Keratinocyte (primary cell): ENCODE measurements around the gene CDC20B. TPM values are rescaled to one million over a fixed set of nuclear protein-coding genes. Genes with fewer than 3 reads are reported as not detected.

Source experiments
- DNase-seq: peaks from one replicate; pipeline ENCODE4 v3.0.0-alpha.2; 2011; ENCODE audit warnings: low read depth, missing footprints, low spot score
- FAIRE-seq: peaks from 2 replicates; lab custom pipeline; 2011; peaks lifted over from hg19 to GRCh38; lab: Jason Lieb, UNC
- H2AFZ ChIP-seq: 2 replicates; pipeline ENCODE4 v1.6.0; 2012; ENCODE audit warnings: low read length, control low read depth, inconsistent platforms; ENCODE audit not compliant: control insufficient read depth
- H3K27ac ChIP-seq: 2 replicates; pipeline ENCODE4 v1.5.1; 2011; ENCODE audit warnings: low read length; ENCODE audit not compliant: control insufficient read depth, insufficient read depth
- H3K27me3 ChIP-seq: 3 replicates; pipeline ENCODE4 v1.6.0; 2011; ENCODE audit warnings: low read length; ENCODE audit not compliant: control insufficient read depth, insufficient read depth; ENCODE audit errors: extremely low read depth
- H3K36me3 ChIP-seq, 2 experiments: 2 replicates in 1 of 2; 3 replicates in 1 of 2; pipeline ENCODE4 v1.5.1; 2011; ENCODE audit warnings: low read length in 2 of 2, mild to moderate bottlenecking in 1 of 2; ENCODE audit not compliant: control insufficient read depth in 2 of 2, insufficient read depth in 2 of 2; ENCODE audit errors: extremely low read depth in 1 of 2
- H3K4me1 ChIP-seq: 3 replicates; pipeline ENCODE4 v1.5.1; 2011; ENCODE audit warnings: low read length; ENCODE audit not compliant: control insufficient read depth, insufficient read depth; ENCODE audit errors: extremely low read depth
- H3K4me2 ChIP-seq: 3 replicates; pipeline ENCODE4 v1.6.0; 2011; ENCODE audit warnings: low read depth, low read length; ENCODE audit not compliant: control insufficient read depth, insufficient read depth; ENCODE audit errors: extremely low read depth
- H3K4me3 ChIP-seq, 3 experiments: fragments of 200-600 bp in 1 of 3; sonication (generic) in 1 of 3; 2 replicates in 2 of 3; 3 replicates in 1 of 3; pipeline ENCODE4 v1.5.1; 2011 to 2016; ENCODE audit warnings: low read length in 3 of 3, mild to moderate bottlenecking in 3 of 3, control low read depth in 2 of 3, inconsistent platforms in 1 of 3, low read depth in 1 of 3, mixed read lengths in 1 of 3, mixed run types in 1 of 3, moderate library complexity in 1 of 3; ENCODE audit not compliant: control insufficient read depth in 2 of 3, insufficient read depth in 2 of 3; ENCODE audit errors: extremely low read depth in 1 of 3
- H3K79me2 ChIP-seq: 2 replicates; pipeline ENCODE4 v1.6.0; 2012; ENCODE audit warnings: low read length; ENCODE audit not compliant: control insufficient read depth, insufficient read depth
- H3K9ac ChIP-seq: 3 replicates; pipeline ENCODE4 v1.6.0; 2011; ENCODE audit warnings: low read length; ENCODE audit not compliant: control insufficient read depth, insufficient read depth; ENCODE audit errors: extremely low read depth
- H3K9me1 ChIP-seq: 3 replicates; pipeline ENCODE4 v1.6.0; 2011; ENCODE audit warnings: low read length; ENCODE audit not compliant: control insufficient read depth, insufficient read depth; ENCODE audit errors: extremely low read depth
- H3K9me3 ChIP-seq: 2 replicates; pipeline ENCODE4 v1.5.1; 2012; ENCODE audit warnings: low read depth, low read length; ENCODE audit not compliant: control insufficient read depth
- H4K20me1 ChIP-seq: 3 replicates; pipeline ENCODE4 v1.6.0; 2011; ENCODE audit warnings: low read length; ENCODE audit not compliant: control insufficient read depth, insufficient read depth; ENCODE audit errors: extremely low read depth
- EZH2 ChIP-seq: IDR thresholded peaks from one replicate; pipeline ENCODE4 v1.6.1; 2012; ENCODE audit warnings: inconsistent platforms, mild to moderate bottlenecking, low read length, moderate library complexity
- dilution Hi-C: fragments of 300-500 bp; cut with MboI; formaldehyde crosslinking; loops from one replicate; pipeline ENCODE4 v1.7.0; 2020; ENCODE audit warnings: low sequenced_read_pairs; ENCODE audit not compliant: extremely low pct_ligation_motif_present
- polyA plus RNA-seq, 5 experiments: library from polyadenylated mRNA; depleted of rRNA in 3 of 5; stranded (reverse) in 3 of 5; stranded (forward) in 1 of 5; unstranded in 1 of 5; fragments of >200 nt; gene quantifications; 1 replicate in 1 of 5; 2 replicates in 3 of 5; 3 replicates in 1 of 5; pipeline versions ENCODE4 v1.2.1 to v1.2.3, GENCODE V29; 2011 to 2012; ENCODE audit warnings: missing spikeins in 2 of 5, low read depth in 1 of 5, low replicate concordance in 1 of 5
- TF ChIP-seq, protein P1 (sequence below), 3 experiments: IDR thresholded peaks in 1 of 3; conservative IDR thresholded peaks in 1 of 3; optimal IDR thresholded peaks in 1 of 3; 2 replicates in 2 of 3; 3 replicates in 1 of 3; pipeline versions ENCODE3 to v1.5.1; 2011; ENCODE audit warnings: low read length in 3 of 3, mild to moderate bottlenecking in 3 of 3, moderate library complexity in 2 of 3, control low read depth in 1 of 3, inconsistent platforms in 1 of 3; ENCODE audit not compliant: insufficient read depth in 2 of 3; ENCODE audit errors: extremely low read depth in 1 of 3

The CDC20B gene
- polyA plus RNA-seq, 1 donor (not counting 4 experiments of a cell fraction or from before 2014, with no cell fraction given): 0.03 TPM

DNA sequence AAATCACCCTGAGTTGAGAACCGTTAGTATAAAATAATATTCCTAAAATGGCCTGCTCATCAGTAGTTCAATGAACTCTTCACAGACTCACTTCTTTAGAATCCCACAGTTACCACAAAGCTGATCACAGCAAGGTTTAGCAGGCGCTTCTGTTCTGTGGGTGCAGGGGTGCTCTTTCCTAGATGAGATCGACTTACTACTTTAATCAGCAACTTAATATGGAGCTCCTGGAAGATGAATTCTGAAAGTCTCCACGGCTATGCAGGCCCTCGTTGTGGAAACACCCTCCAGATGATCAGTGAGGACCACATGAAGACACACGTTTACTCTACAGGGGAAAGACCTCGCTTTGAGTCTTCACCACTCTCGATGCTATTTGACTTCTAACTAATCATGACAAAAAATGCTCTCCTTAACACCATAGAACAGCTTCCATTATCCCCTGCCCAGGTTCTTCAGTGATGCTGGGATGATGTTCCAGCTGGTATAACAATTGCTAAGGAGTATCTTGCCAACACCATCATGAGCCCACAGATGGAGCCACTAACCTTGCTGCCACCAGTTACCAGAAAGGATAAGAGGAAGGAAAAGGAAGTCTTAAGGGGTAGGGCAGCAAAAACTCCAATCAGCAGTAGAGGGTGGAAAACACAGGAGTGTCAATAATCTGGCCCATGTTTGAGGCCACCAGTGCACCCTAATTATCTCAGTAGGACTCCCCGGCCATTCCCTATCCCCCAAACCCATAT lies 30.9 kb downstream of the CDC20B start:
- no peaks in the 10 kb centered on the region for H3K36me3 ChIP-seq
- H3K9ac ChIP-seq: no peak overlapping the region
- H3K4me1 ChIP-seq: no peaks in the 10 kb centered on the region
- no peak overlapping the region for H2AFZ ChIP-seq
- no peak overlapping the region for H3K4me2 ChIP-seq
- no peak for FAIRE-seq
- peaks cover 2% of the 10 kb centered on the region for H3K9me1 ChIP-seq
- TF ChIP-seq, protein P1, sequence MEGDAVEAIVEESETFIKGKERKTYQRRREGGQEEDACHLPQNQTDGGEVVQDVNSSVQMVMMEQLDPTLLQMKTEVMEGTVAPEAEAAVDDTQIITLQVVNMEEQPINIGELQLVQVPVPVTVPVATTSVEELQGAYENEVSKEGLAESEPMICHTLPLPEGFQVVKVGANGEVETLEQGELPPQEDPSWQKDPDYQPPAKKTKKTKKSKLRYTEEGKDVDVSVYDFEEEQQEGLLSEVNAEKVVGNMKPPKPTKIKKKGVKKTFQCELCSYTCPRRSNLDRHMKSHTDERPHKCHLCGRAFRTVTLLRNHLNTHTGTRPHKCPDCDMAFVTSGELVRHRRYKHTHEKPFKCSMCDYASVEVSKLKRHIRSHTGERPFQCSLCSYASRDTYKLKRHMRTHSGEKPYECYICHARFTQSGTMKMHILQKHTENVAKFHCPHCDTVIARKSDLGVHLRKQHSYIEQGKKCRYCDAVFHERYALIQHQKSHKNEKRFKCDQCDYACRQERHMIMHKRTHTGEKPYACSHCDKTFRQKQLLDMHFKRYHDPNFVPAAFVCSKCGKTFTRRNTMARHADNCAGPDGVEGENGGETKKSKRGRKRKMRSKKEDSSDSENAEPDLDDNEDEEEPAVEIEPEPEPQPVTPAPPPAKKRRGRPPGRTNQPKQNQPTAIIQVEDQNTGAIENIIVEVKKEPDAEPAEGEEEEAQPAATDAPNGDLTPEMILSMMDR (optimal IDR thresholded peaks at IDR 0.05 in 1 of 3, IDR thresholded peaks at IDR 0.05 in 1 of 3, conservative IDR thresholded peaks at IDR 0.05 in 1 of 3; ENCODE audit: extremely low read depth in 1 of 3, insufficient read depth in 2 of 3, low read length in 3 of 3): no peak
- no peak for TF ChIP-seq EZH2
- no peak overlapping the region for H3K27ac ChIP-seq
- no peak overlapping the region for H3K4me3 ChIP-seq
- H4K20me1 ChIP-seq: no peaks in the 10 kb centered on the region
- dilution Hi-C loops: loop anchor here (25.0 kb wide), 1 partner anchor 205 kb away; no protein-coding TSS in a partner anchor
- no peaks in the 10 kb centered on the region for H3K9me3 ChIP-seq
- H3K27me3 ChIP-seq: peaks cover 6% of the 10 kb centered on the region
- no peaks in the 10 kb centered on the region for H3K79me2 ChIP-seq
- no peak for DNase-seq

DNA sequence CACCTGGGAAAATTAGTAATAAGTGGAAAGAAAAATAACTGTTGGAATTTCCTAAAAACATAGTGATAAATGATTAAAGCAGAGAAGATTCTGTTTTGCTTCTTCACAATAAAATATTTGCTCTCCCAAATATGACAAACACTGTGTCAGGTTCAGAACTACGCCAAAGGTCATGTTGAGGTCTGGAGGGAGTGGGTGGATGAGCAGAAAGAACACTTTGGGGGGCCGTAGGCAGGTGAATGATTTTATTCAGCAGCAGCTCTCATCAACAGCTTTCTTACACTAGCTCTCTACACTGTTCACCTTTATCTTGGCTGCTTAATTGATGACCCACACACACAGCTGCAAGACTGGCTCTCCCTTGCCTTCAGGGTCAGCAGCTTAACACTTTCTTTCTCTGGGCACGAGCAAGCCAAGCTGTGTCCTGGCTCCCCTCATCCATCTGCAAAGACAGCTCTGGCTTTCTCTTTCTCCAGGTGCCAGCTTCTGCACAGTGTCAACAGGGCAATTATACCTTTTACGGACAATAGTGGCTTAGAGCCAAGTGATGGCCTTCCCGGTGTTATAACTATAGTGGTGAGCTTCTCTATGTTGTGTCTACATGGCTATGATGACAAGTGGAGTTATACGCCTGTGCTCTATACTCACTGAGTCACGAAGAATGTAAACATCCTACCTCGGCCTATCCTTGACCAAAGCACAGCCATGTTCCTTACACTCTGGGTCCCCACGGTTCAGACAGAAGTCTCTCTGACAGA lies 31.9 kb downstream of the CDC20B start:
- Histone ChIP-seq H3K9me3 (no peaks in the 10 kb centered on the region), H2AFZ (no peak overlapping the region), H3K4me3 (no peak overlapping the region), H3K4me2 (no peak overlapping the region), H3K4me1 (no peaks in the 10 kb centered on the region), H3K36me3 (no peaks in the 10 kb centered on the region), H3K9me1 (peaks cover 2% of the 10 kb centered on the region), H3K27me3 (peaks cover 6% of the 10 kb centered on the region), H3K27ac (no peak overlapping the region), H3K9ac (no peak overlapping the region), H4K20me1 (no peaks in the 10 kb centered on the region), H3K79me2 (no peaks in the 10 kb centered on the region)
- FAIRE-seq (no peak), DNase-seq (no peak)
- dilution Hi-C loops: loop anchor here (25.0 kb wide), 1 partner anchor 204 kb away; no protein-coding TSS in a partner anchor
- no peak for TF ChIP-seq EZH2
- TF ChIP-seq, protein P1 (optimal IDR thresholded peaks at IDR 0.05 in 1 of 3, IDR thresholded peaks at IDR 0.05 in 1 of 3, conservative IDR thresholded peaks at IDR 0.05 in 1 of 3; ENCODE audit: extremely low read depth in 1 of 3, insufficient read depth in 2 of 3, low read length in 3 of 3): no peak
